ENCODE results near the gene CDCA7L. TPM values are rescaled to one million over a fixed set of nuclear protein-coding genes. Genes with fewer than 3 reads are reported as not detected.

The CDCA7L gene
- total and polyA plus RNA-seq, 4 donors: 9.8 to 51.1 (median 21.5) TPM

DNA sequence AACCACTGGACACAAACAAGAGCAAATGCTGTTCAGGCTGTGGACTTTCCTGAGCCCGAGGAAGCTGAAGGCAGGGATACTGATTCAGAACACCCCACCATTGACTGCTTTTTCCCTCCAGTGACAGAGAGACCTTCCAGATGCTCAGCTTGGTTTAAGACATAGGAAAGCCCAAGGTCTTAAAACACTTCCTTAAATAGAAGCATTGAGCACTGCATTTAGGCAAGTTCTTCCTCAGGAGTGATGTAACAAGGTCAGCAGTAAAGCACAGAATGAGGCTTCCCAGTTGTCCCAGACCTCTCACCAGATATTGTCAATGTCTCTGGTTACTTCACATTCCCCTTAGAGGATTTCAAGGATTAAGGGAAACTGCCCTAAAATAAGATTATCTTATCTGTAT is 19.6 kb upstream of the CDCA7L start:
- 67 to 69% methylated on average over 1 of the region's 1 CpG for WGBS, 2 donors
- peaks cover 0 to 5% (median 0%) of the 10 kb centered on the region in 5 donors for H3K4me1 ChIP-seq (ENCODE audit: control insufficient read depth in 5 of 5, insufficient read depth in 5 of 5, low read length in 5 of 5)
- no peak for ATAC-seq (ENCODE audit: insufficient read depth, low FRiP score)
- no peaks in the 10 kb centered on the region for H3K36me3 ChIP-seq (ENCODE audit: control insufficient read depth in 4 of 4, insufficient read depth in 4 of 4, low read length in 4 of 4)
- H3K4me3 ChIP-seq: no peak overlapping the region
- TF ChIP-seq, protein P1, sequence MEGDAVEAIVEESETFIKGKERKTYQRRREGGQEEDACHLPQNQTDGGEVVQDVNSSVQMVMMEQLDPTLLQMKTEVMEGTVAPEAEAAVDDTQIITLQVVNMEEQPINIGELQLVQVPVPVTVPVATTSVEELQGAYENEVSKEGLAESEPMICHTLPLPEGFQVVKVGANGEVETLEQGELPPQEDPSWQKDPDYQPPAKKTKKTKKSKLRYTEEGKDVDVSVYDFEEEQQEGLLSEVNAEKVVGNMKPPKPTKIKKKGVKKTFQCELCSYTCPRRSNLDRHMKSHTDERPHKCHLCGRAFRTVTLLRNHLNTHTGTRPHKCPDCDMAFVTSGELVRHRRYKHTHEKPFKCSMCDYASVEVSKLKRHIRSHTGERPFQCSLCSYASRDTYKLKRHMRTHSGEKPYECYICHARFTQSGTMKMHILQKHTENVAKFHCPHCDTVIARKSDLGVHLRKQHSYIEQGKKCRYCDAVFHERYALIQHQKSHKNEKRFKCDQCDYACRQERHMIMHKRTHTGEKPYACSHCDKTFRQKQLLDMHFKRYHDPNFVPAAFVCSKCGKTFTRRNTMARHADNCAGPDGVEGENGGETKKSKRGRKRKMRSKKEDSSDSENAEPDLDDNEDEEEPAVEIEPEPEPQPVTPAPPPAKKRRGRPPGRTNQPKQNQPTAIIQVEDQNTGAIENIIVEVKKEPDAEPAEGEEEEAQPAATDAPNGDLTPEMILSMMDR (IDR thresholded peaks at IDR 0.05; ENCODE audit: control extremely low read depth, extremely low read depth): no peak
- H3K27ac ChIP-seq (ENCODE audit: low read depth in 1 of 2, low read length in 1 of 2): no peak overlapping the region
- no peaks in the 10 kb centered on the region for H3K9me3 ChIP-seq (ENCODE audit: control insufficient read depth in 4 of 4, insufficient read depth in 3 of 4, low read length in 3 of 4)
- peak in 2 of 3 donors; percentile 60 to 77 for DNase-seq
- no peak overlapping the region for H3K9ac ChIP-seq (ENCODE audit: insufficient read depth in 1 of 2, low read length in 2 of 2)
- no peaks in the 10 kb centered on the region for H3K27me3 ChIP-seq (ENCODE audit: control insufficient read depth in 3 of 3, insufficient read depth in 3 of 3, low read length in 2 of 3)

DNA sequence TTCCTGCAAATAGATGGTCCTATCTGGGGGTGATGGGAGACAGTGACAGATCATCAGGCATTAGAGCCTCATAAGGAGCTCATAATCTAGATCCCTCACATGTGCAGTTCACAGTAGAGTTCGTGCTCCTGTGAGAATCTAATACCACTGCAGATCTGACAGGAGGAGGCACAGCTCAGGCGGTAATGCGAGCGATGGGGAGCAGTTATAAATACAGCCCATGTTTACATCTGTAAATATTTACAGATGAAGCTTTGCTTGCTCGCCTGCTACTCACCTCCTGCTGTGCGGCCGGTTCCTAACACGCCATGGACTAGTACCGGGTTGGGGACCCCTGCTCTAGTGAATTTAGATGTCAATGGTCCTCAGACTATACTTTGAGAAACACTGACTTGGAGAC is 17.0 kb upstream of the CDCA7L start:
- 82 to 92% methylated on average over 9 of the region's 9 CpGs for WGBS, 2 donors
- ATAC-seq (ENCODE audit: insufficient read depth, low FRiP score): no peak
- Histone ChIP-seq H3K36me3 (ENCODE audit: control insufficient read depth in 4 of 4, insufficient read depth in 4 of 4, low read length in 4 of 4) (no peaks in the 10 kb centered on the region), H3K27me3 (ENCODE audit: control insufficient read depth in 3 of 3, insufficient read depth in 3 of 3, low read length in 2 of 3) (no peaks in the 10 kb centered on the region), H3K27ac (ENCODE audit: low read depth in 1 of 2, low read length in 1 of 2) (no peak overlapping the region), H3K9me3 (ENCODE audit: control insufficient read depth in 4 of 4, insufficient read depth in 3 of 4, low read length in 3 of 4) (no peaks in the 10 kb centered on the region), H3K4me3 (no peak overlapping the region), H3K4me1 (ENCODE audit: control insufficient read depth in 5 of 5, insufficient read depth in 5 of 5, low read length in 5 of 5) (peaks cover 0 to 5% (median 0%) of the 10 kb centered on the region in 5 donors), H3K9ac (ENCODE audit: insufficient read depth in 1 of 2, low read length in 2 of 2) (no peak overlapping the region)
- DNase-seq: no peak
- TF ChIP-seq, protein P1 (IDR thresholded peaks at IDR 0.05; ENCODE audit: control extremely low read depth, extremely low read depth): no peak

DNA sequence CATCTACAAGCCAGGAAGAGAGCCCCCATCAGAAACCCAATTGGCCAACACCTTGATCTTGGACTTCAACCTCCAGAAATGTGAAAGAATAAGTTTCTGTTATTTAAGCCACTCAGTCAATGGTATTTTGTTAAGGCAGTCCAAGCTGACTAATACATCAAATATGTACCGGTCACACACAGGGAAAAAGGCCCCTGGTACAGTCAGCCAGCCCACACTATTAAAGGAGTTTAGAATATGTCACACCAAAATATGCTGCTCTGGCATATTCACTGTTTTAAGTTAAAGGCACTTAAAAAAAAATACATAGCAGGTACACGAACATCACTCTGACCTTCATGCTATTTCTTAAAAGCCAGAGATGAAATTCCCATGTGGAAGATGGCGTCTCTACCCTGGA is 15.2 kb upstream of the CDCA7L start:
- ATAC-seq (ENCODE audit: insufficient read depth, low FRiP score) (no peak), DNase-seq (no peak)
- H3K4me1 ChIP-seq (ENCODE audit: control insufficient read depth in 5 of 5, insufficient read depth in 5 of 5, low read length in 5 of 5): peaks cover 0 to 5% (median 0%) of the 10 kb centered on the region in 5 donors
- no peaks in the 10 kb centered on the region for H3K9me3 ChIP-seq (ENCODE audit: control insufficient read depth in 4 of 4, insufficient read depth in 3 of 4, low read length in 3 of 4)
- no peak overlapping the region for H3K4me3 ChIP-seq
- no peaks in the 10 kb centered on the region for H3K27me3 ChIP-seq (ENCODE audit: control insufficient read depth in 3 of 3, insufficient read depth in 3 of 3, low read length in 2 of 3)
- TF ChIP-seq, protein P1 (IDR thresholded peaks at IDR 0.05; ENCODE audit: control extremely low read depth, extremely low read depth): no peak
- 91 to 94% methylated on average over 3 of the region's 3 CpGs for WGBS, 2 donors
- no peak overlapping the region for H3K27ac ChIP-seq (ENCODE audit: low read depth in 1 of 2, low read length in 1 of 2)
- H3K9ac ChIP-seq (ENCODE audit: insufficient read depth in 1 of 2, low read length in 2 of 2): no peak overlapping the region
- H3K36me3 ChIP-seq (ENCODE audit: control insufficient read depth in 4 of 4, insufficient read depth in 4 of 4, low read length in 4 of 4): no peaks in the 10 kb centered on the region

DNA sequence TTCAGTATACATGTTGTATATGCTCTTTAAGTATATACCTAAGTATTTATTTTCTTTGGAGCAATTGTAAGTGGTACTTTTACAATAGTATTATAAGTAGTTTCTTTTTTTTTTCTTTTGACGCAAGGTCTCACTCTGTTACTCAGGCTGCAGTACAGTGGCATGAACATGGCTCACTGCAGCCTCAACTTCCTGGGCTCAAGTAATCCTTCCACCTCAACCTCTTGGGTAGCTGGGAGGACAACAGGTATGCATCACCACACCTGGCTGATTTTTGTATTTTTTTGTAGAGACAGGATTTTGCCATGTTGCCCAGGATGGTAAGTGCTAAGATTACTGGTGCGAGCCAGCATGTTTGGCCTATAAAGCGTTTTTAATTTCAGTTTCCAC is 13.7 kb upstream of the CDCA7L start:
- Histone ChIP-seq H3K4me1 (ENCODE audit: control insufficient read depth in 5 of 5, insufficient read depth in 5 of 5, low read length in 5 of 5) (peaks cover 0 to 4% (median 0%) of the 10 kb centered on the region in 5 donors), H3K4me3 (no peak overlapping the region), H3K27ac (ENCODE audit: low read depth in 1 of 2, low read length in 1 of 2) (no peak overlapping the region), H3K27me3 (ENCODE audit: control insufficient read depth in 3 of 3, insufficient read depth in 3 of 3, low read length in 2 of 3) (no peaks in the 10 kb centered on the region), H3K36me3 (ENCODE audit: control insufficient read depth in 4 of 4, insufficient read depth in 4 of 4, low read length in 4 of 4) (no peaks in the 10 kb centered on the region), H3K9ac (ENCODE audit: insufficient read depth in 1 of 2, low read length in 2 of 2) (no peak overlapping the region), H3K9me3 (ENCODE audit: control insufficient read depth in 4 of 4, insufficient read depth in 3 of 4, low read length in 3 of 4) (no peaks in the 10 kb centered on the region)
- TF ChIP-seq, protein P1 (IDR thresholded peaks at IDR 0.05; ENCODE audit: control extremely low read depth, extremely low read depth): no peak
- WGBS, 2 donors: 94 to 97% methylated on average over 3 of the region's 3 CpGs
- DNase-seq: no peak
- ATAC-seq (ENCODE audit: insufficient read depth, low FRiP score): no peak
